ENCODE data around the gene KMT5C.

The KMT5C gene

GRCh38 chr19:55369653-55370304 lies 30.1 kb downstream of the KMT5C start:
- no peak for DNase-seq

GRCh38 chr19:55370305-55370988 lies 30.8 kb downstream of the KMT5C start, which contains the start of gene IL11:
Gene IL11 (minus strand): TSS chr19:55370463. CDS start chr19:55370310, 153 bp downstream.
- no peak for DNase-seq

DNA sequence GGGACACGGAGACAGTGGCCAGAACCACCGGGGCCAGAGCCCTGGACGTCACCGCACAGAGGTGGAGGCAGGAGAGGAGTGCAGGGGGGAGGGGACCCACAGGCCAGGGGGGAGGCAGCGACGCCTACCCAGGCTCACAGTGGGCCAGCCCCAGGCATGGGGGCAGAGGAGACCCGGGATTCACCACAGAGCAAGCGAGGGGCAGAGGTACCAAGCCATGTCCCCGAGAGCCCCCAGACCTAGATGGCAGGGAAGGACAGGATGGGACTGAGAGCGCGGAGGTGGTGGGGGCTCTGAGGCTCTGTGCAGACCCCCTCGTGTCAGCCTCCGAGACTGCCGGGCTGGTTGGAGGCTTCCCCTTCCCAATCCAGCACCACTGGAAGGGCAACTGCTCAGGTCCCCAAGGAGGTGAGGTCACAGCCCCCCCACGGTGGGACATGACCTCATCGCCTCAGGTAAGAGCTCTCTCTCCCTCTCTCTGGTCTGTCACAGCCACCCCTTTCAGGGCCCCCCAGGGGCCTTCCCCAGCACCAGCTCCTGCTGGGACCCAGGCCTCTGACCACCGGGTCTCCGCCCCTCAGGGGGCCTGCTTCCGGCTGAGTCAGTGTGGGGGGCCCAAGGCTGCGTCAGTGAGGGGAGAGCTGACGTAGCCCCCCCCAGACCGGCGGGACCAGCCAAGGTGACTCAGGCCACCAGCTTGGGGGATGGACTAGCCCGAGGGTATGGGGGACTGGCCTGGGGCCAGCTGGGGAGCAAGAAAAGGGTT lies 32.8 kb downstream of the KMT5C start:
- no peak for DNase-seq

DNA sequence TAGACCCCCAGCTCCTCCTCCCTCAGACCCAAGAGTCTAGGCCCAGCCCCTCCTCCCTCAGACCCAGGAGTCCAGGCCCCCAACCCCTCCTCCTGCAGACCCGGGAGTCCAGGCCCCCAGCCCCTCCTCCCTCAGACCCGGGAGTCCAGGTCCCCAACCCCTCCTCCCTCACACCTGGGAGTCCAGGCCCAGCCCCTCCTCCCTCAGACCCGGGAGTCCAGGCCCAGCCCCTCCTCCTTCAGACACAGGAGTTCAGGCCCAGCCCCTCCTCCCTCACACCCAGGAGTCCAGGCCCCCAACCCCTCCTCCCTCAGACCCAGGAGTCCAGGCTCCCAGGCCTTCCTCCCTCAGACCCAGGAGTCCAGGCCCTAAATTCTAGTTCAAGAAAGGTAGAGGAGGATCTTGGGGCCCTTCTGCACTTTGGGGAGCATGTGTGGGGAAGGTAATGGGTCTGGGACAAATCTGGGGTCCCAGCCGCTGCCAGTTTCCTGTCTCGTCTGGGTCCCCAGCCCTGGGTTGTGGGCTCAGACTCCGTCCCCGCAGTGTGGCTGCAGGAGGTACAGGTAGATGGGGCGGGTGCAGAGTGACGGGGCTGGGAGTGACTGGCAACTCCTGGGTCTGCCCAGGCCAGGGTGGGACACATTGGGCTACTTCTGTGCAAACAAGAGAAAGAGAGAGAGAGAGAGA lies 33.8 kb downstream of the KMT5C start:
- DNase-seq = no peak

DNA sequence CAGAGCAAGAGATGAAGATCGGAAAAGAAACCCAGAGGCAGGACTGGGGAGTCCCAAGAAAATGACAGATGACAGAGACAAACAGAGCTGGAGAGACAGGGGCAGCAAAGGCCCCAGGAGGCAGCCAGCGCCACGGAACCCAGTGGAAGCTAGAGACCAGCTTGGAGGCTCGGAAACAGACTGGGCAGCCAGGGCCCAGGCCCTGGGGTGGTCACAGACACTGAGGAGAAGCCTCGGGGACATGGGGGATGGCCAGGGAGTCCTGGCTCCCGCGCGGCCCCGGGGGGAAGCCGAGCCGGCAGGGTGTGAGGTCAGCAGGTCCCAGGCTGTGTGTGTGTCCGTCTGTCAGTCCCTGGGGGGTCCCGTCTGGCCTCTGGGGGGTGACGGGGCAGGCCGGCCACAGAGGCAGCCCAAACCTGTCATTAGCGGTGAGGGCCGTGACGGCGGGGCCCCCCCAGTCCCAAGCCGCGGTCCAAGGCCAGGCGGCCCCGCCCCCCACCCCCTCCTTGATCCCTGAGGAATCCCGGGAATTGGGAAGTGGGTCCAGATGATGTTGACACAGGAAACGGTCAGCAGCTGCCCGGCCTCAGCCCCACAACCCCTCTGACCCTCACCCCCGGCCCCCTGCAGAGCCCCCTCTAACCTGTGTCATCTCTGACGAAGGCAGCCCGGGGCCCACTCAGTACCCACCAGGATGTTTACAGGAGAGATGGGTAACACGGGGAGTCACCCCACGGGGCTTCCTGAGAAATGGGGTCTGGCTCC lies 34.5 kb downstream of the KMT5C start:
- no peak for DNase-seq

- DNase-seq = no peak
Measured at GRCh38 chr19:55376241-55376933, 36.7 kb downstream of the KMT5C start, which contains the start of gene TMEM190. Gene TMEM190 (plus strand): TSS chr19:55376826. CDS start chr19:55376854, 28 bp downstream.

GRCh38 chr19:55377356-55378131 lies 37.9 kb downstream of the KMT5C start:
- DNase-seq = no peak

DNA sequence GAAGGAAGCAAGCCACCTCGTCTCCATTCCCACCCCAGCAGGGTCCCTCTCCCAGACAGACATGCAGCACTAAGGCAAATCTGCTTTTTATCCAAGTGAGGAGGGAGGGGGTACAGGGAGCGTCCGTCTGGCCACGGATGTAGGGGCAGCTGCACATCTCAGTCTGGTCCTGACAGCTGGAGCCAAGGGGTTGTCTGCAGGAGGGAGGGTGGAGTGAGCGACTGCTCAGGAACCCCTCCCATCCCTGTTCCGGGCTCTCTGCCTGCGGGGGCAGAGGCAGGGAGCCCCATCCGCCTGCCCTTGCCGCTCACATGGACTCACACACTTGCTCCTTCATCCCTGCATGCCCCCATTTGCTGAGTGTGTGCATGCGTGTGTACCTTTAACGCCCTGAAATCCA lies 39.5 kb downstream of the KMT5C start:
- no peak for DNase-seq

DNA sequence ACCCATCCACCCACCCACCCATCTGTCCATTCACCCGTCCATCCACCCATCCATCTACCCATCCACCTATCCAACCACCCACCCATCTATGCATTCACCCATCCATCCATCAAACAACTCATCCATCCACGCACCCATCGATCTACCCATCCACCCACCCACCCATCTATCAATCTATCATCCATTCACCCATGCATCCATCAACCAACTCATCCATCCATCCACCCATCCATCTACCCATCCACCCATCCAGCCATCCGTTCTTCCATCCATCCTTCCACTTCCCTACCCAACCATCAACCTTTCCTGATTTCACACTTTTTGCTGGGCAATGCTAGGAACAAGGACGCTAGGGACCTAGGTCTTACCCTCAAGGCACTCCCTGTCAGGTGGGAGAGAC lies 42.3 kb downstream of the KMT5C start:
- DNase-seq = no peak

GRCh38 chr19:55382522-55383054 lies 42.9 kb downstream of the KMT5C start:
- DNase-seq = no peak

- no peak for DNase-seq
Measured at GRCh38 chr19:55383279-55384130, 43.8 kb downstream of the KMT5C start.

DNA sequence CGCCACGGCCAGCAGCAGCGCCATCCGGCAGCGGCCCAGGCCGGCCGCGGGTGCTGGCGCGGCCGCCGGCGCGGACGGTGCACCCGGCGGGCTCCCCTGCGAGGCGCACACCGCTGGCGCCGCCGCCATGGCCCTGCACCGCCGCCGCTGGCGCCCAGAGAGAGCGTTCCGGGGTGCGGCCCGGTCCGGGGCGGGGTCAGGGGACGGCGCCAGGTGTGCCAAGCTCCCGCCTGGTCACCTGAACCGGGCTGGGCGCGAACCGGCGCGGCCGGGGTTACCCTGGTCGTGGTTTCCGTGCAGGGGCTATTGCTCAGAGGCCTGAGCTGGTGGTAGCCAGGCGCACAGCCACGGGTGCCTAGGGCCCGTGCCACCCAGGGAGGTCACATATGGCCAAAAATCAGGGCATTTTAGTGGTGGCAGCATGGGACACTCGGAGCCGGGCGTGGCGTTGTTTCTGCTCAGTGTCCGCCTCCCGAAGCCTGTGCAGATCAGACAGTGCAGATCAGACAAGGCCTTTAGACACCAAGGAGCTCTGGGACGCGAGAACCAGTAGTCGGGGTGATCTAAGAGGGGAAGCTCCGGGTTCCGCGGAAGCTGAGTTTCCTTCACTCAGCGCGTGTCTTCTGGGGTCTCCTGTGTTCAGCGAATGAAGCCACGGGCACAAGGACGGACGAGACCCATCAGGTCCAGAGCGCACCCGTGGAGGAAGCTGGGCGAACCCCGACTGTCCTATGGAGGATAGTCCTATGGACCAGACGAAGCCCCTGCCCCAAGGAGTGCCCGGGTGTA lies 44.6 kb downstream of the KMT5C start, which contains the start of gene TMEM238:
TSS of gene TMEM238 (minus strand) at position 162 of the 789 bp plus-strand sequence. CDS start at position 129, 33 bp downstream.
- peak; percentile 68 for DNase-seq

GRCh38 chr19:55384920-55385723 lies 45.4 kb downstream of the KMT5C start:
- peak; percentile 96 for DNase-seq

- peak; percentile 98 for DNase-seq
Measured at GRCh38 chr19:55385724-55386492, 46.2 kb downstream of the KMT5C start, which contains the start of gene RPL28. Gene RPL28 (plus strand): TSS chr19:55385932. CDS start chr19:55386358, 426 bp downstream.

GRCh38 chr19:55386493-55386971 lies 46.9 kb downstream of the KMT5C start:
- no peak for DNase-seq

DNA sequence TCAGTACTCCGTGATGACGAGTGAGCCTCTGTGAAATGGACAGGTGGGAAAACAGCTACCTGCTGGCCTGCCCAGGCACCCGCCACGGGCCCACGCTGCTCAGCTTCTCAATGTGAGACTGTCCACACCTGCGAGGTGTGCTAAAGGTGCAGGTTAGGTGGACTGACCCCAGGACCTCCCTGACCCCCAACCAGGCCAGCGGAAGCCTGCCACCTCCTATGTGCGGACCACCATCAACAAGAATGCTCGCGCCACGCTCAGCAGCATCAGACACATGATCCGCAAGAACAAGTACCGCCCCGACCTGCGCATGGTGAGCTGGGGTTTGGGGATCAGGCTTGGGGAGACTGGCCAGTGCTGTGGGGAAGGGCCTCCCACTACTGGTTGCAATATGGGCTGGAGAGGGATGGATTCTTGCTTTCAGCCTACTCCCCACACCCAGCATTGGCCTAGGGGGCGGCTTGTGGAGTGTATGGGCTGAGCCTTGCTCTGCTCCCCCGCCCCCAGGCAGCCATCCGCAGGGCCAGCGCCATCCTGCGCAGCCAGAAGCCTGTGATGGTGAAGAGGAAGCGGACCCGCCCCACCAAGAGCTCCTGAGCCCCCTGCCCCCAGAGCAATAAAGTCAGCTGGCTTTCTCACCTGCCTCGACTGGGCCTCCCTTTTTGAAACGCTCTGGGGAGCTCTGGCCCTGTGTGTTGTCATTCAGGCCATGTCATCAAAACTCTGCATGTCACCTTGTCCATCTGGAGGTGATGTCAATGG lies 48.2 kb downstream of the KMT5C start:
- DNase-seq = no peak

Measured in activated CD4-positive, CD25-positive, alpha-beta regulatory T cell treated with anti-CD3 and anti-CD28 coated beads, Interleukin-2, amount 50 U/mL, for 72 hours (primary cell).